A549 (cell line): Measurements from ENCODE around the gene SYNE3.

ENCODE experiments used
- EP300 ChIP-seq, 2 experiments: fragments of >200 bp; sonication (Bioruptor Twin); formaldehyde crosslinking; IDR thresholded peaks; 2 replicates in 1 of 2; 3 replicates in 1 of 2; pipeline ENCODE4 v1.6.1; 2016 to 2017
- ESRRA ChIP-seq: fragments of 150-350 bp; IDR thresholded peaks from 2 replicates; pipeline ENCODE4 v1.6.1; 2014; ENCODE audit warnings: mild to moderate bottlenecking, low read length, borderline replicate concordance
- MAFK ChIP-seq: fragments of 450-650 bp; IDR thresholded peaks from 2 replicates; pipeline ENCODE4 v1.6.1; 2014; ENCODE audit not compliant: partially characterized antibody
- MAX ChIP-seq: IDR thresholded peaks from 2 replicates; pipeline ENCODE4 v1.6.1; 2012
- POLR2A ChIP-seq: IDR thresholded peaks from 2 replicates; pipeline ENCODE4 v1.6.1; 2012; ENCODE audit warnings: mild to moderate bottlenecking, low read length
- RAD21 ChIP-seq, 2 experiments: fragments of >200 bp in 1 of 2; sonication (Bioruptor Twin) in 1 of 2; formaldehyde crosslinking in 1 of 2; IDR thresholded peaks in 1 of 2; conservative IDR thresholded peaks in 1 of 2; 2 replicates in 1 of 2; 3 replicates in 1 of 2; pipeline ENCODE4 v1.6.1; 2012 to 2018; ENCODE audit warnings: inconsistent platforms in 1 of 2
- RFX5 ChIP-seq: fragments of 450-650 bp; IDR thresholded peaks from 2 replicates; pipeline ENCODE4 v1.7.1; 2014; ENCODE audit warnings: antibody characterized with exemption, mild to moderate bottlenecking, moderate library complexity
- SMC3 ChIP-seq: fragments of >200 bp; sonication (Bioruptor Twin); formaldehyde crosslinking; IDR thresholded peaks from 3 replicates; pipeline ENCODE4 v1.6.1; 2018; ENCODE audit warnings: inconsistent platforms

- TF ChIP-seq RFX5 (no peak), SMC3 (no peak), EP300 (IDR thresholded peaks at IDR 0.05) (no peak), POLR2A (no peak), MAX (no peak), ESRRA (no peak), RAD21 (conservative IDR thresholded peaks at IDR 0.05 in 1 of 2, IDR thresholded peaks at IDR 0.05 in 1 of 2) (no peak), MAFK (no peak)
Observed at GRCh38 chr14:95469134-95469481, 47.3 kb downstream of the SYNE3 start.
